IgD-negative memory B cell (primary cell): Measurements from ENCODE around the gene KCNK3. TPM values are rescaled to one million over a fixed set of nuclear protein-coding genes. Genes with fewer than 3 reads are reported as not detected.

Experiments
- H3K27ac Mint-ChIP-seq, 3 donors: one replicate each; pipeline ENCODE4 v1.8.0; 2020 to 2022; ENCODE audit warnings: mild to moderate bottlenecking in 3 of 3, mixed read lengths in 3 of 3, moderate library complexity in 1 of 3
- H3K27me3 Mint-ChIP-seq: one replicate; pipeline ENCODE4 v1.8.0; 2021; ENCODE audit warnings: mixed read lengths
- H3K36me3 Mint-ChIP-seq: one replicate; pipeline ENCODE4 v1.8.0; 2020; ENCODE audit warnings: mild to moderate bottlenecking, mixed read lengths
- H3K4me1 Mint-ChIP-seq, 3 donors: one replicate each; pipeline ENCODE4 v1.8.0; 2020 to 2022; ENCODE audit warnings: mixed read lengths in 3 of 3, mild to moderate bottlenecking in 1 of 3
- H3K4me3 Mint-ChIP-seq, 4 donors: one replicate each; pipeline ENCODE4 v1.8.0; 2020 to 2022; ENCODE audit warnings: mild to moderate bottlenecking in 4 of 4, mixed read lengths in 4 of 4, moderate library complexity in 3 of 4
- H3K9me3 Mint-ChIP-seq, 3 donors: one replicate each; pipeline ENCODE4 v1.8.0; 2020 to 2021; ENCODE audit warnings: mixed read lengths in 3 of 3, mild to moderate bottlenecking in 1 of 3
- polyA plus RNA-seq: library from polyadenylated mRNA; unstranded; fragments of 300-500 nt; fragmentation: Illumina TruSeq; gene quantifications from one replicate; pipeline ENCODE4 v1.2.3, GENCODE V29; 2021

KCNK3 gene
- polyA plus RNA-seq, 1 donor from 2014 or later, result not detected

- Mint-ChIP-seq H3K4me3 (no peak overlapping the region), H3K27ac (no peak overlapping the region), H3K4me1 (peaks cover 5 to 7% (median 5%) of the 10 kb centered on the region in 3 donors), H3K27me3 (peaks cover 45% of the 10 kb centered on the region), H3K9me3 (peaks cover 0 to 3% (median 0%) of the 10 kb centered on the region in 3 donors), H3K36me3 (no peaks in the 10 kb centered on the region)
Observed at GRCh38 chr2:26692897-26693849, 651 bp downstream of the KCNK3 start.

GRCh38 chr2:26694001-26694400 lies 1.5 kb downstream of the KCNK3 start:
- Mint-ChIP-seq H3K4me1 (peaks cover 5 to 7% (median 5%) of the 10 kb centered on the region in 3 donors), H3K9me3 (peaks cover 0 to 3% (median 0%) of the 10 kb centered on the region in 3 donors), H3K36me3 (no peaks in the 10 kb centered on the region), H3K4me3 (no peak overlapping the region), H3K27ac (no peak overlapping the region), H3K27me3 (peaks cover 48% of the 10 kb centered on the region)

- Mint-ChIP-seq H3K27ac (no peak overlapping the region), H3K27me3 (peaks cover 47% of the 10 kb centered on the region), H3K36me3 (no peaks in the 10 kb centered on the region), H3K4me1 (peaks cover 5% of the 10 kb centered on the region in 3 donors), H3K9me3 (peaks cover 0 to 3% (median 0%) of the 10 kb centered on the region in 3 donors), H3K4me3 (no peak overlapping the region)
Observed at GRCh38 chr2:26696351-26696816, 3.9 kb downstream of the KCNK3 start.

GRCh38 chr2:26697425-26697824 lies 4.9 kb downstream of the KCNK3 start:
- no peak overlapping the region for H3K4me3 Mint-ChIP-seq

GRCh38 chr2:26699295-26699694 lies 6.8 kb downstream of the KCNK3 start:
- no peaks in the 10 kb centered on the region for H3K36me3 Mint-ChIP-seq
- H3K4me1 Mint-ChIP-seq, result peaks cover 0 to 5% (median 0%) of the 10 kb centered on the region in 3 donors
- no peak overlapping the region for H3K4me3 Mint-ChIP-seq
- H3K27ac Mint-ChIP-seq, result no peak overlapping the region
- peaks cover 40% of the 10 kb centered on the region for H3K27me3 Mint-ChIP-seq
- H3K9me3 Mint-ChIP-seq, result no peaks in the 10 kb centered on the region

More at GRCh38 chr2:26697425-26697824, 4.9 kb downstream of the KCNK3 start:
- no peaks in the 10 kb centered on the region for H3K36me3 Mint-ChIP-seq
- no peaks in the 10 kb centered on the region for H3K9me3 Mint-ChIP-seq
- H3K27ac Mint-ChIP-seq, result no peak overlapping the region
- peaks cover 3 to 5% (median 3%) of the 10 kb centered on the region in 3 donors for H3K4me1 Mint-ChIP-seq
- H3K27me3 Mint-ChIP-seq, result peaks cover 50% of the 10 kb centered on the region

GRCh38 chr2:26700078-26700477 lies 7.6 kb downstream of the KCNK3 start:
- H3K4me3 Mint-ChIP-seq, result no peak overlapping the region
- H3K27ac Mint-ChIP-seq, result no peak overlapping the region
- H3K36me3 Mint-ChIP-seq, result no peaks in the 10 kb centered on the region
- H3K4me1 Mint-ChIP-seq, result peaks cover 0 to 2% (median 0%) of the 10 kb centered on the region in 3 donors
- H3K9me3 Mint-ChIP-seq, result no peaks in the 10 kb centered on the region
- H3K27me3 Mint-ChIP-seq, result peaks cover 35% of the 10 kb centered on the region

- no peaks in the 10 kb centered on the region for H3K36me3 Mint-ChIP-seq
- no peak overlapping the region for H3K27ac Mint-ChIP-seq
Observed at GRCh38 chr2:26701596-26701995, 9.1 kb downstream of the KCNK3 start.

GRCh38 chr2:26702025-26702424 lies 9.5 kb downstream of the KCNK3 start:
- Mint-ChIP-seq H3K36me3 (no peaks in the 10 kb centered on the region), H3K4me1 (no peaks in the 10 kb centered on the region), H3K9me3 (no peaks in the 10 kb centered on the region), H3K27me3 (peaks cover 24% of the 10 kb centered on the region), H3K4me3 (no peak overlapping the region), H3K27ac (no peak overlapping the region)

More at GRCh38 chr2:26701596-26701995, 9.1 kb downstream of the KCNK3 start:
- H3K9me3 Mint-ChIP-seq, result no peaks in the 10 kb centered on the region
- H3K27me3 Mint-ChIP-seq, result peaks cover 26% of the 10 kb centered on the region
- H3K4me3 Mint-ChIP-seq, result no peak overlapping the region
- H3K4me1 Mint-ChIP-seq, result no peaks in the 10 kb centered on the region

- peaks cover 20% of the 10 kb centered on the region for H3K27me3 Mint-ChIP-seq
- peak overlapping the region in 1 of 3 donors; percentile 62 for H3K27ac Mint-ChIP-seq
- no peaks in the 10 kb centered on the region for H3K36me3 Mint-ChIP-seq
- no peaks in the 10 kb centered on the region for H3K9me3 Mint-ChIP-seq
- peaks cover 0 to 3% (median 0%) of the 10 kb centered on the region in 3 donors for H3K4me1 Mint-ChIP-seq
- H3K4me3 Mint-ChIP-seq, result no peak overlapping the region
Observed at GRCh38 chr2:26704441-26704977, 12.0 kb downstream of the KCNK3 start.

- Mint-ChIP-seq H3K4me1 (peaks cover 0 to 3% (median 0%) of the 10 kb centered on the region in 3 donors), H3K27ac (no peak overlapping the region), H3K4me3 (peak overlapping the region in 1 of 4 donors; percentile 47), H3K27me3 (peaks cover 20% of the 10 kb centered on the region), H3K36me3 (no peaks in the 10 kb centered on the region), H3K9me3 (peaks cover 0 to 2% (median 0%) of the 10 kb centered on the region in 3 donors)
Observed at GRCh38 chr2:26705126-26705525, 12.6 kb downstream of the KCNK3 start.

- Mint-ChIP-seq H3K9me3 (peaks cover 0 to 4% (median 0%) of the 10 kb centered on the region in 3 donors), H3K4me1 (peaks cover 0 to 3% (median 0%) of the 10 kb centered on the region in 3 donors), H3K4me3 (no peak overlapping the region), H3K27me3 (peaks cover 19% of the 10 kb centered on the region), H3K36me3 (no peaks in the 10 kb centered on the region), H3K27ac (no peak overlapping the region)
Observed at GRCh38 chr2:26706093-26706492, 13.6 kb downstream of the KCNK3 start.

- no peaks in the 10 kb centered on the region for H3K36me3 Mint-ChIP-seq
- peaks cover 0 to 3% (median 0%) of the 10 kb centered on the region in 3 donors for H3K4me1 Mint-ChIP-seq
- peaks cover 0 to 4% (median 0%) of the 10 kb centered on the region in 3 donors for H3K9me3 Mint-ChIP-seq
- no peak overlapping the region for H3K27ac Mint-ChIP-seq
- peaks cover 14% of the 10 kb centered on the region for H3K27me3 Mint-ChIP-seq
- no peak overlapping the region for H3K4me3 Mint-ChIP-seq
Observed at GRCh38 chr2:26706616-26707473, 14.3 kb downstream of the KCNK3 start.

- Mint-ChIP-seq H3K4me1 (peaks cover 0 to 3% (median 0%) of the 10 kb centered on the region in 3 donors), H3K36me3 (no peaks in the 10 kb centered on the region), H3K27ac (no peak overlapping the region)
Observed at GRCh38 chr2:26707747-26708146, 15.2 kb downstream of the KCNK3 start.

GRCh38 chr2:26708457-26708856 lies 15.9 kb downstream of the KCNK3 start:
- Mint-ChIP-seq H3K9me3 (peaks cover 0 to 4% (median 0%) of the 10 kb centered on the region in 3 donors), H3K36me3 (no peaks in the 10 kb centered on the region), H3K4me1 (peaks cover 0 to 3% (median 0%) of the 10 kb centered on the region in 3 donors), H3K27me3 (peaks cover 16% of the 10 kb centered on the region), H3K27ac (no peak overlapping the region), H3K4me3 (no peak overlapping the region)

More at GRCh38 chr2:26707747-26708146, 15.2 kb downstream of the KCNK3 start:
- no peak overlapping the region for H3K4me3 Mint-ChIP-seq
- peaks cover 16% of the 10 kb centered on the region for H3K27me3 Mint-ChIP-seq
- H3K9me3 Mint-ChIP-seq, result peaks cover 0 to 4% (median 0%) of the 10 kb centered on the region in 3 donors
